Vagina (tissue), 2 donors: ENCODE data around the gene CCL26. TPM values are rescaled to one million over a fixed set of nuclear protein-coding genes. Genes with fewer than 3 reads are reported as not detected.
"Not testable (repeated sequence)": the region's sequence is repeated elsewhere in the genome, so short reads cannot be mapped to it uniquely, and the experiment has no call there.

ENCODE experiments used
- DNase-seq, 2 donors: peaks; one replicate each; pipeline ENCODE4 v3.0.0-alpha.2; 2017; ENCODE audit errors: extremely low spot score in 2 of 2
- H3K27ac ChIP-seq: fragments of 200-600 bp; sonication (generic); one replicate; pipeline ENCODE4 v1.5.1; 2019
- H3K27me3 ChIP-seq: fragments of 200-600 bp; sonication (generic); one replicate; pipeline ENCODE4 v1.5.1; 2019
- H3K36me3 ChIP-seq, 2 donors: fragments of 200-600 bp; sonication (generic); one replicate each; pipeline ENCODE4 v1.5.1; 2017 to 2019
- H3K4me1 ChIP-seq: fragments of 200-600 bp; sonication (generic); one replicate; pipeline ENCODE4 v1.5.1; 2019
- H3K4me3 ChIP-seq, 2 donors: fragments of 200-600 bp; sonication (generic); 1 replicate in 1 of 2; 2 replicates in 1 of 2; pipeline ENCODE4 v1.5.1; 2016 to 2019
- H3K9me3 ChIP-seq: fragments of 200-600 bp; sonication (generic); one replicate; pipeline ENCODE4 v1.5.1; 2019
- CTCF ChIP-seq, 3 experiments: fragments of 450-650 bp in 2 of 3; fragments of 200-600 bp in 1 of 3; sonication (generic) in 1 of 3; IDR thresholded peaks; one replicate each; pipeline ENCODE4 v1.5.1; 2017 to 2019; ENCODE audit warnings: antibody characterized with exemption in 3 of 3, mild to moderate bottlenecking in 2 of 3, moderate library complexity in 2 of 3
- POLR2A ChIP-seq, 2 donors: fragments of 450-650 bp; IDR thresholded peaks; one replicate each; pipeline ENCODE4 v1.6.1; 2017; ENCODE audit warnings: antibody characterized with exemption in 2 of 2, mild to moderate bottlenecking in 2 of 2, moderate library complexity in 2 of 2
- POLR2AphosphoS5 ChIP-seq, 2 donors: sonication (generic); formaldehyde crosslinking; IDR thresholded peaks; one replicate each; pipeline ENCODE4 v1.9.0; 2017; ENCODE audit warnings: antibody characterized with exemption in 2 of 2, mild to moderate bottlenecking in 2 of 2, low read depth in 1 of 2; ENCODE audit not compliant: insufficient read depth in 1 of 2
- intact Hi-C: fragments of 100-400 bp; cut with DNase I; formaldehyde crosslinking; loops from one replicate; pipeline ENCODE4 v1.15.1; 2023
- total RNA-seq: library from RNA; depleted of rRNA; stranded (reverse); fragments of >200 nt; gene quantifications from one replicate; pipeline ENCODE4 v1.2.3, GENCODE V29; 2016

CCL26 gene
- total RNA-seq, 1 donor from 2014 or later: not detected

DNA sequence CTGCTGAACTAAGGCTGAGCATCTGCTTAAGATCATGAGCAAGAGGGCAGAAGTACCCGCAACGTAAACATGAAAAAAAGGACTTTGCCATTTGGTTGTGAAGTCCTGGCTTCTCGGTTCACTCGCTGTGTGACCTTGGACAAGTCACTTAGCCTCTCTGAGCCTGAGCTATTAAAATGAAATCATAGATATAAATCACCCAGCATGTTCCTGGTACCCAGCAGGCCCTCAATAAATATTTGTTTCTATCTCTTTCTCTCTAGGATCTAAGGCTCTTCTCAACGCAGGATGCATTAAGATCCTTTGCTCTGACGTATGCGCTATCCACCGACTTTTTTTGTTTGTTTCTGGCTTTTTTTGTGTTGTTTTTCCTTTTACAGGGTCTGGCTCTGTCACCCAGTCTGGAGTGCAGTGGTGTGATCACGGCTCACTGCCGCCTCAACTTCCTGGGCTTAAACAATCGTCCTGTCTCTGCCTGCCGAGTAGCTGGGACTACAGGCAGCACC is 39.9 kb downstream of the CCL26 start:
- intact Hi-C loops: no loop called here
- no peak for DNase-seq
- Histone ChIP-seq H3K27me3 (no peaks in the 10 kb centered on the region), H3K4me1 (peaks cover 50% of the 10 kb centered on the region), H3K27ac (peak overlapping the region; percentile 70), H3K4me3 (no peak overlapping the region), H3K36me3 (no peaks in the 10 kb centered on the region), H3K9me3 (no peaks in the 10 kb centered on the region)
- TF ChIP-seq POLR2AphosphoS5 (IDR thresholded peaks at IDR 0.05; ENCODE audit: insufficient read depth in 1 of 2, low read depth in 1 of 2) (no peak), POLR2A (IDR thresholded peaks at IDR 0.05) (no peak), CTCF (IDR thresholded peaks at IDR 0.05) (no peak)

- Histone ChIP-seq H3K27ac (no peak overlapping the region), H3K36me3 (no peaks in the 10 kb centered on the region), H3K27me3 (no peaks in the 10 kb centered on the region), H3K4me1 (peaks cover 39% of the 10 kb centered on the region), H3K4me3 (no peak overlapping the region), H3K9me3 (no peaks in the 10 kb centered on the region)
- no peak for TF ChIP-seq POLR2A (IDR thresholded peaks at IDR 0.05)
- intact Hi-C loops: no loop called here
- no peak for DNase-seq
Observed at GRCh38 chr7:75729851-75730274, 42.1 kb downstream of the CCL26 start.

GRCh38 chr7:75727881-75728593 is 44.0 kb downstream of the CCL26 start:
- intact Hi-C loops: no loop called here
- no peaks in the 10 kb centered on the region for H3K27me3 ChIP-seq
- H3K36me3 ChIP-seq: no peaks in the 10 kb centered on the region
- H3K27ac ChIP-seq: peak overlapping the region; percentile 63
- TF ChIP-seq CTCF (IDR thresholded peaks at IDR 0.05): no peak
- peak; percentile 47 to 69 for TF ChIP-seq POLR2AphosphoS5 (IDR thresholded peaks at IDR 0.05; ENCODE audit: insufficient read depth in 1 of 2, low read depth in 1 of 2)
- no peaks in the 10 kb centered on the region for H3K9me3 ChIP-seq
- H3K4me3 ChIP-seq: no peak overlapping the region
- peaks cover 26% of the 10 kb centered on the region for H3K4me1 ChIP-seq
- DNase-seq: no peak

DNA sequence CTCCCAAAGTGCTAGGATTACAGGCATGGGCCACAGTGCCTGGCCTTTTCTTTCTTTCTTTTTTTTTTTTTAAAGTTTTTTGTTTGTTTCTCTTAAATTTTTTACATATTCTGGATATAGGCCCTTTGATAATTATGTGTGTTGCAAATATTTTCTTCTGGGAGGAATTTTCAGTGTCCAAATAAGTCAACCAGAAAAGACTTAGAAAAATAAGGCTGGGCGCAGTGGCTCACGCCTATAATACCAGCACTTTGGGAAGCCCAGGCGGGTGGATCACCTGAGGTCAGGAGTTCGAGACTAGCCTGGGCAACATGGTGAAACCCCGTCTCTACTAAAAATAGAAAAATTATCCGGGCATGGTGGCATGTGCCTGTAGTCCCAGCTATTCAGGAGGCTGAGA is 44.7 kb downstream of the CCL26 start:
- H3K4me3 ChIP-seq, intact Hi-C loops, H3K27me3 ChIP-seq, H3K36me3 ChIP-seq, DNase-seq, H3K9me3 ChIP-seq: not testable (repeated sequence)
- H3K4me1 ChIP-seq: peaks cover 19% of the 10 kb centered on the region
- H3K27ac ChIP-seq: peak overlapping the region; percentile 63

GRCh38 chr7:75725306-75725705 is 46.7 kb downstream of the CCL26 start:
- Histone ChIP-seq H3K27me3 (no peaks in the 10 kb centered on the region), H3K9me3 (no peaks in the 10 kb centered on the region), H3K27ac (no peak overlapping the region), H3K4me3 (no peak overlapping the region), H3K4me1 (peaks cover 16% of the 10 kb centered on the region), H3K36me3 (no peaks in the 10 kb centered on the region)
- TF ChIP-seq CTCF (IDR thresholded peaks at IDR 0.05) (no peak), POLR2A (IDR thresholded peaks at IDR 0.05) (no peak), POLR2AphosphoS5 (IDR thresholded peaks at IDR 0.05; ENCODE audit: insufficient read depth in 1 of 2, low read depth in 1 of 2) (no peak)
- intact Hi-C loops: no loop called here
- DNase-seq: no peak

- no peak for DNase-seq
- H3K4me1 ChIP-seq: peaks cover 11% of the 10 kb centered on the region
- intact Hi-C loops: no loop called here
- TF ChIP-seq POLR2A (IDR thresholded peaks at IDR 0.05): no peak
- no peak for TF ChIP-seq CTCF (IDR thresholded peaks at IDR 0.05)
- TF ChIP-seq POLR2AphosphoS5 (IDR thresholded peaks at IDR 0.05; ENCODE audit: insufficient read depth in 1 of 2, low read depth in 1 of 2): no peak
- H3K9me3 ChIP-seq: no peaks in the 10 kb centered on the region
- H3K36me3 ChIP-seq: no peaks in the 10 kb centered on the region
- H3K27ac ChIP-seq: no peak overlapping the region
- no peaks in the 10 kb centered on the region for H3K27me3 ChIP-seq
- H3K4me3 ChIP-seq: no peak overlapping the region
Observed at GRCh38 chr7:75723444-75723843, 48.6 kb downstream of the CCL26 start.
